Mesenchymal stem cell (in vitro differentiated cells and primary cell): ENCODE data around the gene HMCES.

Experiments used
- DNase-seq: peaks from one replicate; pipeline ENCODE4 v3.0.0-alpha.2; 2013
- H2AFZ ChIP-seq: one replicate; pipeline ENCODE4 v1.6.1; 2013; ENCODE audit warnings: low read depth, mild to moderate bottlenecking, control low read depth, inconsistent platforms, low read length, moderate library complexity
- H2AK5ac ChIP-seq: 2 replicates; pipeline ENCODE4 v1.6.1; 2013; ENCODE audit warnings: low read length, moderate library complexity, mild to moderate bottlenecking, inconsistent platforms; ENCODE audit not compliant: severe bottlenecking
- H2BK120ac ChIP-seq: one replicate; pipeline ENCODE4 v1.6.1; 2013; ENCODE audit warnings: low read depth, mild to moderate bottlenecking, inconsistent platforms, low read length, moderate library complexity
- H2BK12ac ChIP-seq, 2 experiments: one replicate each; pipeline ENCODE4 v1.6.1; 2013; ENCODE audit warnings: inconsistent platforms in 2 of 2, low read length in 2 of 2, mild to moderate bottlenecking in 2 of 2, moderate library complexity in 2 of 2, control low read depth in 1 of 2
- H2BK15ac ChIP-seq: one replicate; pipeline ENCODE4 v1.6.1; 2013; ENCODE audit warnings: mild to moderate bottlenecking, low read depth, inconsistent platforms; ENCODE audit not compliant: poor library complexity, severe bottlenecking
- H2BK5ac ChIP-seq: 2 replicates; pipeline ENCODE4 v1.6.1; 2013; ENCODE audit warnings: low read depth, mild to moderate bottlenecking, low read length, control low read depth, inconsistent platforms; ENCODE audit not compliant: poor library complexity, severe bottlenecking
- H3K14ac ChIP-seq, 2 experiments: one replicate each; pipeline ENCODE4 v1.6.1; 2013; ENCODE audit warnings: inconsistent platforms in 2 of 2, low read length in 2 of 2, control low read depth in 1 of 2, mild to moderate bottlenecking in 1 of 2, moderate library complexity in 1 of 2
- H3K18ac ChIP-seq, 2 experiments: one replicate each; pipeline ENCODE4 v1.6.1; 2013; ENCODE audit warnings: inconsistent platforms in 2 of 2, low read length in 2 of 2, control low read depth in 1 of 2, low read depth in 1 of 2, mild to moderate bottlenecking in 1 of 2
- H3K23ac ChIP-seq, 2 experiments: one replicate each; pipeline ENCODE4 v1.6.1; 2013; ENCODE audit warnings: inconsistent platforms in 2 of 2, low read length in 2 of 2, mild to moderate bottlenecking in 2 of 2, moderate library complexity in 2 of 2, control low read depth in 1 of 2
- H3K27ac ChIP-seq: 2 replicates; pipeline ENCODE4 v1.5.1; 2013; ENCODE audit warnings: mild to moderate bottlenecking, moderate library complexity, low read length, control low read depth, inconsistent platforms; ENCODE audit not compliant: poor library complexity, severe bottlenecking
- H3K27me3 ChIP-seq, 2 experiments: 2 replicates each; pipeline versions ENCODE4 v1.6.1 to v1.7.0; 2013; ENCODE audit warnings: low read length in 2 of 2, mild to moderate bottlenecking in 2 of 2, moderate library complexity in 2 of 2, control low read depth in 1 of 2, inconsistent platforms in 1 of 2; ENCODE audit not compliant: control insufficient read depth in 1 of 2, insufficient read depth in 1 of 2
- H3K36me3 ChIP-seq, 2 experiments: 2 replicates each; pipeline versions ENCODE4 v1.6.1 to v1.7.0; 2013; ENCODE audit warnings: low read length in 2 of 2, control low read depth in 1 of 2, inconsistent platforms in 1 of 2, low read depth in 1 of 2, mild to moderate bottlenecking in 1 of 2; ENCODE audit not compliant: insufficient read depth in 2 of 2, control insufficient read depth in 1 of 2
- H3K4ac ChIP-seq, 2 experiments: one replicate each; pipeline ENCODE4 v1.6.1; 2013; ENCODE audit warnings: inconsistent platforms in 2 of 2, low read length in 2 of 2, mild to moderate bottlenecking in 2 of 2, moderate library complexity in 2 of 2, control low read depth in 1 of 2, low read depth in 1 of 2
- H3K4me1 ChIP-seq: 2 replicates; pipeline ENCODE4 v1.6.1; 2013; ENCODE audit warnings: low read depth, low read length, control low read depth; ENCODE audit not compliant: control insufficient read depth, insufficient read depth
- H3K4me2 ChIP-seq: 2 replicates; pipeline ENCODE4 v1.6.1; 2013; ENCODE audit warnings: low read length, mild to moderate bottlenecking, inconsistent platforms; ENCODE audit not compliant: poor library complexity, severe bottlenecking
- H3K4me3 ChIP-seq, 2 experiments: 2 replicates each; pipeline versions ENCODE4 v1.5.1 to v1.7.0; 2013; ENCODE audit warnings: low read length in 2 of 2, mild to moderate bottlenecking in 2 of 2, control low read depth in 1 of 2, low read depth in 1 of 2; ENCODE audit not compliant: insufficient read depth in 1 of 2
- H3K79me1 ChIP-seq: replicated peaks from 2 replicates; pipeline ENCODE4 v1.6.1; 2013; ENCODE audit warnings: mild to moderate bottlenecking, control low read depth, low read length, inconsistent platforms; ENCODE audit not compliant: poor library complexity, severe bottlenecking
- H3K9ac ChIP-seq: 2 replicates; pipeline ENCODE4 v1.7.0; 2013; ENCODE audit warnings: mild to moderate bottlenecking, low read length, moderate library complexity
- H3K9me3 ChIP-seq: 2 replicates; pipeline ENCODE4 v1.7.0; 2013; ENCODE audit warnings: mild to moderate bottlenecking, low read length; ENCODE audit not compliant: control insufficient read depth
- H4K8ac ChIP-seq: one replicate; pipeline ENCODE4 v1.6.1; 2013; ENCODE audit warnings: inconsistent platforms, mild to moderate bottlenecking, low read length, moderate library complexity
- H4K91ac ChIP-seq: one replicate; pipeline ENCODE4 v1.6.1; 2013; ENCODE audit warnings: mild to moderate bottlenecking, low read length, inconsistent platforms
- WGBS: methylation state at CpG from one replicate; pipeline ENCODE4 v1.1.7; 2013; ENCODE audit warnings: mixed read lengths; 5-methylcytosine and 5-hydroxymethylcytosine counted together

The HMCES gene

GRCh38 chr3:129288446-129288845 is 9.8 kb downstream of the HMCES start:
- Histone ChIP-seq H2AK5ac (no peak overlapping the region), H3K4ac (no peak overlapping the region), H2BK12ac (no peak overlapping the region), H3K79me1 (peaks cover 21% of the 10 kb centered on the region), H3K18ac (no peak overlapping the region), H3K27ac (no peak overlapping the region), H3K4me3 (no peak overlapping the region), H3K4me2 (no peak overlapping the region), H3K27me3 (no peaks in the 10 kb centered on the region), H3K14ac (no peak overlapping the region), H3K4me1 (no peaks in the 10 kb centered on the region), H2BK120ac (no peak overlapping the region), H3K23ac (no peak overlapping the region), H3K9me3 (no peaks in the 10 kb centered on the region), H2BK15ac (no peak overlapping the region), H3K9ac (no peak overlapping the region), H3K36me3 (peaks cover 17 to 35% of the 10 kb centered on the region in 2 experiments), H4K8ac (no peak overlapping the region), H4K91ac (no peak overlapping the region), H2AFZ (no peak overlapping the region), H2BK5ac (no peak overlapping the region)
- no peak for DNase-seq
- WGBS, result no CpG with 5 or more reads among the region's 3 CpGs

GRCh38 chr3:129289201-129289921 is 10.7 kb downstream of the HMCES start:
- Histone ChIP-seq H3K27ac (no peak overlapping the region), H2BK5ac (no peak overlapping the region), H4K91ac (no peak overlapping the region), H3K36me3 (peaks cover 17 to 34% of the 10 kb centered on the region in 2 experiments), H3K27me3 (no peaks in the 10 kb centered on the region), H3K9ac (peak overlapping the region; percentile 9), H3K23ac (no peak overlapping the region), H3K79me1 (peaks cover 21% of the 10 kb centered on the region), H3K4me1 (no peaks in the 10 kb centered on the region), H2AK5ac (no peak overlapping the region), H3K14ac (no peak overlapping the region), H2BK15ac (no peak overlapping the region), H3K4ac (no peak overlapping the region), H2BK120ac (no peak overlapping the region), H3K4me2 (no peak overlapping the region), H3K4me3 (no peak overlapping the region), H4K8ac (no peak overlapping the region), H2BK12ac (no peak overlapping the region), H3K9me3 (no peaks in the 10 kb centered on the region), H2AFZ (no peak overlapping the region), H3K18ac (no peak overlapping the region)
- WGBS, result 90% methylated on average over 4 of the region's 6 CpGs
- peak; percentile 58 for DNase-seq

GRCh38 chr3:129291236-129291886 is 12.7 kb downstream of the HMCES start:
- Histone ChIP-seq H3K14ac (no peak overlapping the region), H3K4me1 (no peaks in the 10 kb centered on the region), H2AK5ac (no peak overlapping the region), H3K4me2 (no peak overlapping the region), H2BK15ac (no peak overlapping the region), H3K4me3 (no peak overlapping the region), H2BK5ac (no peak overlapping the region), H2BK120ac (no peak overlapping the region), H3K27me3 (no peaks in the 10 kb centered on the region), H4K8ac (no peak overlapping the region), H2BK12ac (no peak overlapping the region), H3K9ac (no peak overlapping the region), H3K23ac (no peak overlapping the region), H4K91ac (no peak overlapping the region), H3K79me1 (peaks cover 17% of the 10 kb centered on the region), H3K4ac (no peak overlapping the region), H2AFZ (no peak overlapping the region), H3K36me3 (peaks cover 17 to 46% of the 10 kb centered on the region in 2 experiments), H3K9me3 (no peaks in the 10 kb centered on the region), H3K18ac (no peak overlapping the region), H3K27ac (no peak overlapping the region)
- 91% methylated on average over 3 of the region's 4 CpGs for WGBS
- DNase-seq, result no peak

GRCh38 chr3:129295286-129295685 is 16.6 kb downstream of the HMCES start:
- 97% methylated on average over 4 of the region's 5 CpGs for WGBS
- Histone ChIP-seq H3K79me1 (peaks cover 18% of the 10 kb centered on the region), H2BK12ac (no peak overlapping the region)

More at GRCh38 chr3:129295286-129295685, 16.6 kb downstream of the HMCES start:
- no peak overlapping the region for H3K14ac ChIP-seq
- no peak overlapping the region for H4K8ac ChIP-seq
- no peaks in the 10 kb centered on the region for H3K4me1 ChIP-seq
- no peak overlapping the region for H2BK120ac ChIP-seq
- H3K36me3 ChIP-seq, result peaks cover 12 to 77% of the 10 kb centered on the region in 2 experiments
- DNase-seq, result no peak
- no peaks in the 10 kb centered on the region for H3K9me3 ChIP-seq
- H3K4ac ChIP-seq, result no peak overlapping the region
- H3K9ac ChIP-seq, result no peak overlapping the region
- H3K27me3 ChIP-seq, result no peaks in the 10 kb centered on the region
- no peak overlapping the region for H4K91ac ChIP-seq
- H2BK15ac ChIP-seq, result no peak overlapping the region
- H2BK5ac ChIP-seq, result no peak overlapping the region
- no peak overlapping the region for H3K4me3 ChIP-seq
- H3K18ac ChIP-seq, result no peak overlapping the region
- H2AFZ ChIP-seq, result no peak overlapping the region
- no peak overlapping the region for H2AK5ac ChIP-seq
- no peak overlapping the region for H3K4me2 ChIP-seq
- H3K27ac ChIP-seq, result no peak overlapping the region
- no peak overlapping the region for H3K23ac ChIP-seq
